K562 (cell line): ENCODE results near the gene FYB1. TPM values are rescaled to one million over a fixed set of nuclear protein-coding genes. Genes with fewer than 3 reads are reported as not detected.
A peak's percentile ranks its signal among the peaks of the same experiment; 100 is the strongest.

Experiments
- ATAC-seq: fragments of 200-7000 bp; cut with Tn5 transposase; 3 replicates; pipeline ENCODE4 v1.9.1; 2020; ENCODE audit warnings: moderate library complexity
- BruUV-seq: library from RNA; stranded (reverse); fragments of 400-500 nt; replicated peaks from 2 replicates; lab custom pipeline; 2021; lab: Mats Ljungman, UMichigan
- CTCF ChIA-PET: fragments of 300-600 bp; formaldehyde crosslinking; extraction: SDS; loops from one replicate; lab custom pipeline; 2021; ENCODE audit warnings: low intra/inter-chr PET ratio; lab: Yijun Ruan, JAX
- POLR2A ChIA-PET: fragments of 300-600, 350-650 bp; sonication (Branson Sonifier 250); formaldehyde crosslinking; extraction: SDS; loops from one replicate; lab custom pipeline; 2021; ENCODE audit warnings: antibody characterized with exemption, inconsistent platforms; lab: Yijun Ruan, JAX
- DNase-seq, 4 experiments: peaks; one replicate each; pipeline versions ENCODE4 v3.0.0 to v3.0.0-alpha.2; 2011 to 2018; ENCODE audit warnings: low spot score in 3 of 4, mixed read lengths in 3 of 4; ENCODE audit errors: extremely low read depth in 1 of 4
- FAIRE-seq: peaks from 2 replicates; lab custom pipeline; 2011; peaks lifted over from hg19 to GRCh38; lab: Jason Lieb, UNC
- H2AFZ ChIP-seq: 2 replicates; pipeline ENCODE4 v1.6.0; 2011; ENCODE audit warnings: low read depth, low read length, control low read depth, inconsistent platforms
- H3K27ac ChIP-seq: fragments of 200-600 bp; 3 replicates; pipeline ENCODE4 v1.8.0; 2011; ENCODE audit warnings: low read depth, mild to moderate bottlenecking, control low read depth, inconsistent platforms, low read length, moderate library complexity, mixed read lengths; ENCODE audit errors: extremely low read depth
- H3K27me3 ChIP-seq, 2 experiments: fragments of 300-600 bp in 1 of 2; 2 replicates in 1 of 2; 3 replicates in 1 of 2; pipeline versions ENCODE4 v1.6.0 to v1.8.0; 2011; ENCODE audit warnings: inconsistent platforms in 2 of 2, low read length in 2 of 2, mild to moderate bottlenecking in 1 of 2, mixed read lengths in 1 of 2, moderate library complexity in 1 of 2; ENCODE audit not compliant: control insufficient read depth in 2 of 2, insufficient read depth in 2 of 2
- H3K36me3 ChIP-seq: fragments of 300-600 bp; 3 replicates; pipeline ENCODE4 v1.8.0; 2011; ENCODE audit warnings: mild to moderate bottlenecking, low read length, inconsistent platforms; ENCODE audit not compliant: control insufficient read depth, insufficient read depth
- H3K4me1 ChIP-seq, 2 experiments: fragments of 200-600 bp in 1 of 2; replicated peaks in 1 of 2; 2 replicates in 1 of 2; 3 replicates in 1 of 2; pipeline versions ENCODE4 v1.5.1 to v1.8.0; 2011; ENCODE audit warnings: inconsistent platforms in 2 of 2, low read length in 2 of 2, mild to moderate bottlenecking in 1 of 2, mixed read lengths in 1 of 2, moderate library complexity in 1 of 2; ENCODE audit not compliant: control insufficient read depth in 2 of 2, insufficient read depth in 2 of 2
- H3K4me2 ChIP-seq: 2 replicates; pipeline ENCODE4 v1.6.1; 2011; ENCODE audit warnings: low read length, control low read depth, inconsistent platforms, mixed read lengths; ENCODE audit not compliant: insufficient read depth
- H3K4me3 ChIP-seq: fragments of 200-600 bp; sonication (generic), shearing (Covaris generic); 2 replicates; pipeline ENCODE4 v1.5.1; 2016; ENCODE audit warnings: control low read depth, inconsistent platforms
- H3K79me2 ChIP-seq: fragments of 200-600 bp; 3 replicates; pipeline ENCODE4 v1.8.0; 2011; ENCODE audit warnings: low read length, inconsistent platforms; ENCODE audit not compliant: control insufficient read depth, insufficient read depth
- H3K9ac ChIP-seq, 2 experiments: 2 replicates each; pipeline versions ENCODE4 v1.6.0 to v1.6.1; 2011; ENCODE audit warnings: low read depth in 2 of 2, low read length in 2 of 2, control low read depth in 1 of 2, inconsistent platforms in 1 of 2, mild to moderate bottlenecking in 1 of 2, mixed read lengths in 1 of 2; ENCODE audit not compliant: insufficient read depth in 1 of 2
- H3K9me1 ChIP-seq: one replicate; pipeline ENCODE4 v1.6.0; 2011; ENCODE audit warnings: inconsistent platforms, mild to moderate bottlenecking, low read length, moderate library complexity; ENCODE audit not compliant: control insufficient read depth, insufficient read depth
- H3K9me3 ChIP-seq: replicated peaks from 2 replicates; pipeline ENCODE4 v1.5.1; 2011; ENCODE audit warnings: low read depth, low read length, inconsistent platforms; ENCODE audit not compliant: control insufficient read depth, insufficient read depth
- H4K20me1 ChIP-seq: replicated peaks from 2 replicates; pipeline ENCODE4 v1.6.1; 2011; ENCODE audit warnings: low read length, inconsistent platforms, mixed read lengths; ENCODE audit not compliant: control insufficient read depth, insufficient read depth
- NKRF ChIP-seq: fragments of 450-650 bp; IDR thresholded peaks from 2 replicates; pipeline ENCODE4 v1.6.1; 2016; ENCODE audit warnings: borderline replicate concordance
- STAT5A ChIP-seq: IDR thresholded peaks from 2 replicates; pipeline ENCODE4 v1.6.1; 2012; ENCODE audit warnings: low read length, inconsistent platforms, borderline replicate concordance
- WGBS: fragments of 100-300 bp; shearing (Covaris generic); methylation state at CpG from one replicate; pipeline ENCODE4 v1.1.6; 2016; ENCODE audit warnings: low coverage, mixed read lengths; ENCODE audit not compliant: insufficient coverage; ENCODE audit errors: missing lambda C conversion rate; 5-methylcytosine and 5-hydroxymethylcytosine counted together
- in situ Hi-C: fragments of 300-500 bp; cut with MboI; formaldehyde crosslinking; loops from 4 replicates; pipeline ENCODE4 v1.15.0; 2018; ENCODE audit warnings: inconsistent platforms, mixed read lengths
- intact Hi-C: fragments of 100-400 bp; cut with micrococcal nuclease; formaldehyde crosslinking; loops from 2 replicates; pipeline ENCODE4 v1.14.2; 2022
- polyA plus RNA-seq, 8 experiments: library from polyadenylated mRNA; depleted of rRNA in 4 of 8; stranded (reverse) in 5 of 8; unstranded in 3 of 8; fragments of >200 nt; fragmentation: Nextera tagmentation in 2 of 8; fragmentation: Illumina TruSeq in 1 of 8; extraction: Ambion mirVana in 2 of 8; extraction: Trizol in 1 of 8; gene quantifications; 2 replicates each; pipeline versions ENCODE4 v1.2.1 to v1.2.3, GENCODE V29; 2011 to 2014; ENCODE audit warnings: inconsistent platforms in 1 of 8, missing spikeins in 1 of 8
- total RNA-seq, 7 experiments: library from RNA; depleted of rRNA in 6 of 7; stranded (reverse); fragments of >200 nt in 6 of 7; fragmentation: Illumina TruSeq in 2 of 7; extraction: Trizol in 2 of 7; gene quantifications; 2 replicates each; pipeline versions ENCODE4 v1.2.1 to v1.2.3, GENCODE V29; 2011 to 2021; ENCODE audit warnings: low replicate concordance in 1 of 7

FYB1 gene
- total and polyA plus RNA-seq, 9 of the 15 experiments (the other 6 are each of a cell fraction or from before 2014, with no cell fraction given) = 4.7 to 31.5 (median 9.7) TPM

DNA sequence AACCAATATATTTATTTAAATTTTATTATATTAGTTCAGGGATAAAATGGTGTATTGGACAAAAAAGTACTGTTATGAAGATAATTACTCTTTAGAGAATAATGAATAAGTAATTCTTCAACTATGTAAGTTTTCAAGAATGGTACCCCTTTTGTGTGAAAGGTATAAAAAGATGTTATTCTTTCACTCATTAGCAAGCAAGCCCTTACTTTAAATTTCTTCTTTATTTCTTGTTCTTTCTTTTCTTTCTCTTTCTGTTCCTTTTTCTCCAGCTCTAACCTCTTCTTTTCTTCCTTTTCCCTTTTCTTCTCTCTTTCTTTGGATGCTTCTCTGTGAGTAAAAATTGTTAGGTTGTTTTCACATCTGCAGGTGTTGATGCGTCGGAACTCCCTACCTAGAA lies 82.0 kb downstream of the FYB1 start (continued):
- 0 out of 2 replicates have a peak, but pooled peaks have one; percentile 14 for TF ChIP-seq NKRF

DNA sequence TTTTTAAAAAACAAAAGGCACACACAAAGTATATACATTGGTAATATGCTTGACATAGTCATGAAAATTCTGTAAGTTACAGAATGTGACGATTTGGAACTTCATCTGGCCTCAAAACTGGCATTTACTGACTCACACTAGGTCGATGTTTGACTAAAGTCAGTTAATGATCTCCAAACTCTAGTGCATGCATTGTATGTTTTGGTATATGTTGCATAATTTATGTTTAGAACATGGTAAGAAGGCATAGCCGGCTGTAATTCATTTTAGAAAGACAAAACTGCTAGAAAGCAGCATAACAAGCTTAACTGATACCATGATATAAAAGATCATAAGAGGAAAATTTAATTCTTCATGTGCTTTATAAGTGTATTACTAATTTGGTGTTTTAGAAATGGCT lies 86.6 kb downstream of the FYB1 start:
- H3K27ac ChIP-seq = no peak overlapping the region
- no peak overlapping the region for H3K4me3 ChIP-seq
- H3K79me2 ChIP-seq = no peaks in the 10 kb centered on the region
- H4K20me1 ChIP-seq = no peaks in the 10 kb centered on the region
- no TSS peak for BruUV-seq
- H3K9ac ChIP-seq = no peak overlapping the region
- ChIA-PET CTCF (interaction anchor here (0.7 kb wide), 1 partner anchor 152 kb away, joined by 3 read pairs; no protein-coding TSS in a partner anchor), POLR2A (no interaction called here)
- H3K4me2 ChIP-seq = no peak overlapping the region
- no peaks in the 10 kb centered on the region for H3K36me3 ChIP-seq
- in situ Hi-C loops (no loop called here), intact Hi-C loops (no loop called here)
- H2AFZ ChIP-seq = peak overlapping the region; percentile 10; the same call in 1 of the 2 replicates
- FAIRE-seq = no peak
- no peak for DNase-seq
- H3K27me3 ChIP-seq = no peaks in the 10 kb centered on the region
- no peak for TF ChIP-seq STAT5A
- H3K4me1 ChIP-seq = peaks cover 0 to 3% of the 10 kb centered on the region in 2 experiments; a peak in 2 of 5 replicates
- H3K9me1 ChIP-seq = no peaks in the 10 kb centered on the region
- WGBS = 44% methylated on average over 3 of the region's 3 CpGs
- ATAC-seq = no peak
- H3K9me3 ChIP-seq = no peaks in the 10 kb centered on the region
